Lower lobe of right lung (tissue), 2 donors: ENCODE data around the gene VIM. TPM values are rescaled to one million over a fixed set of nuclear protein-coding genes. Genes with fewer than 3 reads are reported as not detected.

Experiments used
- ATAC-seq, 2 donors: fragments of 200-7000 bp; cut with Tn5 transposase; one replicate each; pipeline ENCODE4 v1.9.1; 2020 to 2022; ENCODE audit warnings: mild to moderate bottlenecking in 2 of 2, moderate library complexity in 2 of 2
- DNase-seq: peaks from one replicate; pipeline ENCODE4 v3.0.0-alpha.2; 2020
- H3K27ac ChIP-seq: fragments of 200-600 bp; one replicate; pipeline ENCODE4 v1.8.0; 2022
- H3K27me3 ChIP-seq: fragments of 200-600 bp; one replicate; pipeline ENCODE4 v1.8.0; 2022; ENCODE audit warnings: low read depth
- H3K36me3 ChIP-seq: fragments of 200-600 bp; one replicate; pipeline ENCODE4 v1.8.0; 2022; ENCODE audit warnings: mild to moderate bottlenecking
- H3K4me1 ChIP-seq: fragments of 200-600 bp; one replicate; pipeline ENCODE4 v1.8.0; 2022
- H3K4me3 ChIP-seq: fragments of 200-600 bp; one replicate; pipeline ENCODE4 v1.8.0; 2022; ENCODE audit warnings: mild to moderate bottlenecking
- H3K9me3 ChIP-seq: fragments of 200-600 bp; one replicate; pipeline ENCODE4 v1.8.0; 2022
- intact Hi-C: fragments of 100-400 bp; cut with DNase I; formaldehyde crosslinking; loops from one replicate; pipeline ENCODE4 v1.11.0; 2022
- total RNA-seq: library from RNA; stranded (reverse); fragmentation: NEBNext Ultra II Directional; extraction: Animal tissue kit (Norgen Biotek cat#: 25700); gene quantifications from one replicate; pipeline ENCODE4 v1.2.1, GENCODE V29; 2021
- TF ChIP-seq, protein P1 (sequence below): fragments of 200-600 bp; IDR thresholded peaks from one replicate; pipeline ENCODE4 v1.8.0; 2022; ENCODE audit warnings: antibody characterized with exemption, mild to moderate bottlenecking
- donor health status: DM: no; HTN: yes; CAD: no; lungs with severe emphysema.

The VIM gene
- total RNA-seq, 1 donor from 2014 or later = 1,797 TPM

DNA sequence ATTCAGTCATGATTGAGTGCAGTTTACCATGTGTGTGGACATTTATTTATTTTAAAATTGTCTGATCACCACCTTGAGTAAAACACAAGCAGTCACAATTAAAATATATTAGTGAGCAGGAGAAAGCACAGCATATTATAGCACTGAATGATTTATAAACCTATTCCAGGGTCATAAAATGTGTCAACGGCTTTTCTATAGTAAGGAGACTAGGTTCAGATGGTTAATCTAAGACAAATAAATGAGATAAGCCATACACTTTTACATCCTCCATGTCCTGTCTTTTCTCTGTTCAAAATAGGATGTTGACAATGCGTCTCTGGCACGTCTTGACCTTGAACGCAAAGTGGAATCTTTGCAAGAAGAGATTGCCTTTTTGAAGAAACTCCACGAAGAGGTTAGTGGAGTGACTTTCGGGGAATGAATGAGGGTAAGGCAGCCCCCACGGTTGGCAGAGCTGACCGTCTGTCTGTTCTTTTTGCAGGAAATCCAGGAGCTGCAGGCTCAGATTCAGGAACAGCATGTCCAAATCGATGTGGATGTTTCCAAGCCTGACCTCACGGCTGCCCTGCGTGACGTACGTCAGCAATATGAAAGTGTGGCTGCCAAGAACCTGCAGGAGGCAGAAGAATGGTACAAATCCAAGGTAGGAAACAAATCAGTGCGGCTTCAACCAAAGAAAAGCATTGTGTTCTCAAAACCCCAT, 5.4 kb downstream of the VIM start:
- Histone ChIP-seq H3K36me3 (peaks cover 78% of the 10 kb centered on the region), H3K9me3 (no peaks in the 10 kb centered on the region), H3K27me3 (no peaks in the 10 kb centered on the region), H3K27ac (peak overlapping the region; percentile 61), H3K4me3 (peak overlapping the region; percentile 93), H3K4me1 (peaks cover 63% of the 10 kb centered on the region)
- TF ChIP-seq, protein P1, sequence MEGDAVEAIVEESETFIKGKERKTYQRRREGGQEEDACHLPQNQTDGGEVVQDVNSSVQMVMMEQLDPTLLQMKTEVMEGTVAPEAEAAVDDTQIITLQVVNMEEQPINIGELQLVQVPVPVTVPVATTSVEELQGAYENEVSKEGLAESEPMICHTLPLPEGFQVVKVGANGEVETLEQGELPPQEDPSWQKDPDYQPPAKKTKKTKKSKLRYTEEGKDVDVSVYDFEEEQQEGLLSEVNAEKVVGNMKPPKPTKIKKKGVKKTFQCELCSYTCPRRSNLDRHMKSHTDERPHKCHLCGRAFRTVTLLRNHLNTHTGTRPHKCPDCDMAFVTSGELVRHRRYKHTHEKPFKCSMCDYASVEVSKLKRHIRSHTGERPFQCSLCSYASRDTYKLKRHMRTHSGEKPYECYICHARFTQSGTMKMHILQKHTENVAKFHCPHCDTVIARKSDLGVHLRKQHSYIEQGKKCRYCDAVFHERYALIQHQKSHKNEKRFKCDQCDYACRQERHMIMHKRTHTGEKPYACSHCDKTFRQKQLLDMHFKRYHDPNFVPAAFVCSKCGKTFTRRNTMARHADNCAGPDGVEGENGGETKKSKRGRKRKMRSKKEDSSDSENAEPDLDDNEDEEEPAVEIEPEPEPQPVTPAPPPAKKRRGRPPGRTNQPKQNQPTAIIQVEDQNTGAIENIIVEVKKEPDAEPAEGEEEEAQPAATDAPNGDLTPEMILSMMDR = no peak
- DNase-seq (no peak), ATAC-seq (no peak)
- intact Hi-C loops = no loop called here

DNA sequence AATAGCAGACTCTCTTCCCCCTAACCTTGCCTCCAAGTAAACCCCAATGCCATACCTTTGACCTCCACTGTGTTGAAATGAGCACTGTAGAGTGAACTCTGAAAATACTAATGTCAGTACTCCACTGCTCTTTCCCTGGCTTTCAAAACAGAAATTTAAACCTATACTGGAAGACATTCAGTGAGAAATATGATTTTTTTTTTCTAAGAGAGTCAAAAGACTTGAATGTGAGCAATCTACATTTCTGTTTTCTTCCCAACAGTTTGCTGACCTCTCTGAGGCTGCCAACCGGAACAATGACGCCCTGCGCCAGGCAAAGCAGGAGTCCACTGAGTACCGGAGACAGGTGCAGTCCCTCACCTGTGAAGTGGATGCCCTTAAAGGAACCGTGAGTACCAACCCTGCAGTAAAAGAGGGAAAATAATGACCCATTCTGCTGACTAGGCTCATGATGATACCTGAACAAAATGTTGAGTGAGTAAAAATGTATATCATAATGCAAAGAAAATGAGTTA, 6.4 kb downstream of the VIM start:
- H3K4me1 ChIP-seq = peaks cover 63% of the 10 kb centered on the region
- ATAC-seq (no peak), DNase-seq (no peak)
- H3K27ac ChIP-seq = peak overlapping the region; percentile 61
- TF ChIP-seq, protein P1 = no peak
- H3K9me3 ChIP-seq = no peaks in the 10 kb centered on the region
- peaks cover 78% of the 10 kb centered on the region for H3K36me3 ChIP-seq
- H3K27me3 ChIP-seq = no peaks in the 10 kb centered on the region
- no peak overlapping the region for H3K4me3 ChIP-seq
- intact Hi-C loops = no loop called here

DNA sequence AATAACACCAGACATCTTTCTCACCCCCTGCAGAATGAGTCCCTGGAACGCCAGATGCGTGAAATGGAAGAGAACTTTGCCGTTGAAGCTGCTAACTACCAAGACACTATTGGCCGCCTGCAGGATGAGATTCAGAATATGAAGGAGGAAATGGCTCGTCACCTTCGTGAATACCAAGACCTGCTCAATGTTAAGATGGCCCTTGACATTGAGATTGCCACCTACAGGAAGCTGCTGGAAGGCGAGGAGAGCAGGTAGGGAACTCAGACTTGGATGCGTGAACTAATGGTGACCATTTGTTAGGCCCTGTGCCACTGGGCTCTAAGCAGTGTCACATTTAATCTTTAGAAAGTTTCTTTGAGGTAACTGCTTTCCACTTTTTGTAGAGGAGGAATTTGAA, 7.1 kb downstream of the VIM start:
- H3K36me3 ChIP-seq = peaks cover 78% of the 10 kb centered on the region

DNA sequence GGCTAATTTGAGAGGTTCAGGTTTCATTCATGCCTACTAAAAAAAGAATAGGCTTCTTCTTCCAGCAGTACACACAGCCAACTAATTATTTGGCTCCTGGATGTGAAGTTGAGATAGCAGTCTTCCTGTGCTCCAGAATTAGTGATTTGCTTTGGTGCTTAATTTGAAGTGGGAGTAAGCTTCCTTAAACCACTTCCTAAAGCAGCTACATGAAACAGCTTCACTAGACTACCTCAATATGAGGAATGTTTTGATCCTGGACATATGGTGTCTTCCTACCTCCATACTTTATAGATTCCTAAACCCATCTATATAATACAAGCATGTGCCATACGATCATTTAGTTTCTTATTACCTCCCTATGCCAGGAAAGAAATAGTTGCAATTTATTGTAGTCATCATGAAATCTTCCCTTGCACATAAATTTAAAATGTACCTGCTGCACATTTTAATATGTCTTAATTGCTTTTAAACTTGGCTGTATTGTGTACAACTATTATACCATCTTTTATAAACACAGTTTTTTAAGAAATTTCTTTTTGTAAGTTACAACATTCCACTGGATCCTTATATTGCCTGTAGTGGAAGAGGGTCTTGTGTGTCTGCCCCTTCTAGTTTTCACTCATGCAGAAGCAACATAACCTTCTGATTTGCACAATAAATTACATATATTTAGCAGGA, 8.6 kb downstream of the VIM start:
- Histone ChIP-seq H3K36me3 (peaks cover 67% of the 10 kb centered on the region), H3K4me3 (no peak overlapping the region)
- ATAC-seq = no peak

More for the DNA sequence above, 7.1 kb downstream of the VIM start:
- Histone ChIP-seq H3K27me3 (no peaks in the 10 kb centered on the region), H3K4me1 (peaks cover 63% of the 10 kb centered on the region), H3K9me3 (no peaks in the 10 kb centered on the region), H3K27ac (no peak overlapping the region), H3K4me3 (peak overlapping the region; percentile 1)
- ATAC-seq = no peak
- intact Hi-C loops = no loop called here
- no peak for DNase-seq
- TF ChIP-seq, protein P1 = no peak

DNA sequence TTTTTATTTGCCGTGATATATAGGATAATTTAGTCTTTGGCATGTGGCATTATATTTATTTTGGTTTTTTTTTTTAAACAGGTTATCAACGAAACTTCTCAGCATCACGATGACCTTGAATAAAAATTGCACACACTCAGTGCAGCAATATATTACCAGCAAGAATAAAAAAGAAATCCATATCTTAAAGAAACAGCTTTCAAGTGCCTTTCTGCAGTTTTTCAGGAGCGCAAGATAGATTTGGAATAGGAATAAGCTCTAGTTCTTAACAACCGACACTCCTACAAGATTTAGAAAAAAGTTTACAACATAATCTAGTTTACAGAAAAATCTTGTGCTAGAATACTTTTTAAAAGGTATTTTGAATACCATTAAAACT, 9.1 kb downstream of the VIM start:
- ATAC-seq (no peak), DNase-seq (no peak)
- Histone ChIP-seq H3K4me1 (peaks cover 51% of the 10 kb centered on the region), H3K27ac (no peak overlapping the region), H3K4me3 (no peak overlapping the region), H3K36me3 (peaks cover 62% of the 10 kb centered on the region), H3K9me3 (no peaks in the 10 kb centered on the region), H3K27me3 (no peaks in the 10 kb centered on the region)
- intact Hi-C loops = no loop called here
- TF ChIP-seq, protein P1 = no peak

More for the DNA sequence above, 8.6 kb downstream of the VIM start:
- Histone ChIP-seq H3K9me3 (no peaks in the 10 kb centered on the region), H3K27ac (no peak overlapping the region), H3K27me3 (no peaks in the 10 kb centered on the region), H3K4me1 (peaks cover 56% of the 10 kb centered on the region)
- TF ChIP-seq, protein P1 = no peak
- intact Hi-C loops = no loop called here
- DNase-seq = no peak
